GM12878 (cell line): ENCODE results near the gene SLC6A3. TPM values are rescaled to one million over a fixed set of nuclear protein-coding genes. Genes with fewer than 3 reads are reported as not detected.

Experiments
- ATAC-seq: fragments of 200-7000 bp; cut with Tn5 transposase; 3 replicates; pipeline ENCODE4 v1.9.1; 2020; ENCODE audit warnings: mild to moderate bottlenecking, moderate library complexity
- BruUV-seq: library from RNA; stranded (reverse); fragments of 400-500 nt; replicated peaks from 2 replicates; lab custom pipeline; 2021; lab: Mats Ljungman, UMichigan
- CTCF ChIA-PET: fragments of 300-600 bp; sonication (Branson Sonifier 250); formaldehyde crosslinking; extraction: SDS; loops from one replicate; lab custom pipeline; 2021; ENCODE audit warnings: inconsistent platforms; lab: Yijun Ruan, JAX
- POLR2A ChIA-PET: fragments of 350-600 bp; formaldehyde crosslinking; extraction: SDS; loops from one replicate; lab custom pipeline; 2021; ENCODE audit warnings: inconsistent platforms; lab: Charles Lee
- RAD21 ChIA-PET: fragments of 300-600 bp; sonication (Branson Sonifier 250); formaldehyde crosslinking; loops from one replicate; lab custom pipeline; 2023; ENCODE audit warnings: antibody characterized with exemption; ENCODE audit not compliant: unreplicated experiment; lab: Charles Lee
- SMC1A ChIA-PET: fragments of 300-600 bp; sonication (Branson Sonifier 250); formaldehyde crosslinking; loops from one replicate; lab custom pipeline; 2023; ENCODE audit not compliant: unreplicated experiment, uncharacterized antibody; lab: Charles Lee
- DNase-seq: peaks from one replicate; pipeline ENCODE4 v3.0.0-alpha.2; 2011; ENCODE audit warnings: low read depth, low spot score
- FAIRE-seq: peaks from 3 replicates; lab custom pipeline; 2011; peaks lifted over from hg19 to GRCh38; lab: Jason Lieb, UNC
- H2AFZ ChIP-seq: 2 replicates; pipeline ENCODE4 v1.6.0; 2011; ENCODE audit warnings: low read depth, low read length, control low read depth; ENCODE audit not compliant: control insufficient read depth
- H3K27ac ChIP-seq: 2 replicates; pipeline ENCODE4 v1.5.1; 2011; ENCODE audit warnings: control low read depth; ENCODE audit not compliant: control insufficient read depth, insufficient read depth
- H3K27me3 ChIP-seq, 2 experiments: replicated peaks in 1 of 2; 2 replicates each; pipeline versions ENCODE4 v1.6.0 to v1.6.1; 2011; ENCODE audit warnings: low read length in 1 of 2; ENCODE audit not compliant: control insufficient read depth in 2 of 2, insufficient read depth in 2 of 2
- H3K36me3 ChIP-seq, 2 experiments: 2 replicates each; pipeline ENCODE4 v1.5.1; 2011; ENCODE audit warnings: low read length in 1 of 2; ENCODE audit not compliant: control insufficient read depth in 2 of 2, insufficient read depth in 2 of 2
- H3K4me1 ChIP-seq: 2 replicates; pipeline ENCODE4 v1.6.1; 2011; ENCODE audit warnings: mild to moderate bottlenecking, low read length, moderate library complexity, mixed read lengths; ENCODE audit not compliant: control insufficient read depth, insufficient read depth
- H3K4me2 ChIP-seq: 2 replicates; pipeline ENCODE4 v1.6.0; 2011; ENCODE audit warnings: control low read depth; ENCODE audit not compliant: control insufficient read depth, insufficient read depth
- H3K4me3 ChIP-seq: fragments of 200-600 bp; sonication (generic); 2 replicates; pipeline ENCODE4 v1.5.1; 2016
- H3K79me2 ChIP-seq: 2 replicates; pipeline ENCODE4 v1.6.0; 2011; ENCODE audit warnings: low read length; ENCODE audit not compliant: control insufficient read depth, insufficient read depth
- H3K9ac ChIP-seq: 2 replicates; pipeline ENCODE4 v1.8.0; 2011; ENCODE audit warnings: low read length, control low read depth, mixed read lengths; ENCODE audit not compliant: control insufficient read depth, insufficient read depth
- H3K9me3 ChIP-seq: replicated peaks from 3 replicates; pipeline ENCODE4 v1.5.1; 2011; ENCODE audit warnings: mild to moderate bottlenecking, low read length; ENCODE audit not compliant: control insufficient read depth, insufficient read depth
- H4K20me1 ChIP-seq: 2 replicates; pipeline ENCODE4 v1.6.0; 2011; ENCODE audit not compliant: control insufficient read depth, insufficient read depth
- BHLHE40 ChIP-seq, 2 experiments: fragments of 450-650 bp in 1 of 2; IDR thresholded peaks; 2 replicates each; pipeline ENCODE4 v1.6.1; 2011 to 2017; ENCODE audit warnings: low read depth in 2 of 2, borderline replicate concordance in 1 of 2, improper control_type of control experiment in 1 of 2, low read length in 1 of 2, mild to moderate bottlenecking in 1 of 2
- EZH2 ChIP-seq: IDR thresholded peaks from 2 replicates; pipeline ENCODE4 v1.6.1; 2012; ENCODE audit warnings: low read depth, mild to moderate bottlenecking, control low read depth, inconsistent platforms, low read length, borderline replicate concordance; ENCODE audit not compliant: control insufficient read depth
- GABPA ChIP-seq: IDR thresholded peaks from 2 replicates; pipeline ENCODE4 v1.6.1; 2014; ENCODE audit warnings: antibody characterized with exemption, low read depth, mild to moderate bottlenecking, inconsistent platforms
- NFIC ChIP-seq: IDR thresholded peaks from 2 replicates; pipeline ENCODE4 v1.6.1; 2012; ENCODE audit warnings: low read depth, mild to moderate bottlenecking, inconsistent platforms, low read length, moderate library complexity
- NFYB ChIP-seq: IDR thresholded peaks from 2 replicates; pipeline ENCODE4 v1.6.1; 2011; ENCODE audit warnings: low read depth, mild to moderate bottlenecking, low read length, improper control_type of control experiment, moderate library complexity; ENCODE audit not compliant: insufficient read depth
- PKNOX1 ChIP-seq: fragments of 450-650 bp; IDR thresholded peaks from 2 replicates; pipeline ENCODE4 v1.6.1; 2016; ENCODE audit warnings: mild to moderate bottlenecking
- SMC3 ChIP-seq: IDR thresholded peaks from 2 replicates; pipeline ENCODE4 v1.6.1; 2011; ENCODE audit warnings: low read length, improper control_type of control experiment, borderline replicate concordance
- STAT1 ChIP-seq: fragments of 450-650 bp; conservative IDR thresholded peaks from 2 replicates; pipeline ENCODE4 v1.6.1; 2014; ENCODE audit warnings: antibody characterized with exemption, mild to moderate bottlenecking
- WGBS: methylation state at CpG from one replicate; pipeline ENCODE4 v1.1.6; 2016; ENCODE audit warnings: low lambda C conversion rate; ENCODE audit not compliant: insufficient replicate concordance, insufficient coverage; ENCODE audit errors: missing lambda C conversion rate; 5-methylcytosine and 5-hydroxymethylcytosine counted together
- in situ Hi-C: fragments of 300-500 bp; cut with MboI; formaldehyde crosslinking; loops from 9 replicates; pipeline ENCODE4 v1.14.3; 2018; ENCODE audit warnings: mixed read lengths
- intact Hi-C: fragments of 100-400 bp; cut with micrococcal nuclease; formaldehyde crosslinking; loops from one replicate; pipeline ENCODE4 v1.14.2; 2022; ENCODE audit not compliant: unreplicated experiment
- polyA plus RNA-seq, 11 experiments: library from polyadenylated mRNA; depleted of rRNA in 4 of 11; unstranded in 6 of 11; stranded (reverse) in 5 of 11; fragments of >200 nt; fragmentation: Nextera tagmentation in 4 of 11; fragmentation: Illumina TruSeq in 1 of 11; extraction: Ambion mirVana in 4 of 11; extraction: Trizol in 1 of 11; gene quantifications; 1 replicate in 1 of 11; 2 replicates in 10 of 11; pipeline versions ENCODE4 v1.2.1 to v1.2.3, GENCODE V29; 2011 to 2016; ENCODE audit warnings: inconsistent platforms in 2 of 11, missing spikeins in 2 of 11, low read depth in 1 of 11
- total RNA-seq, 4 experiments: library from RNA; depleted of rRNA in 3 of 4; stranded (reverse); fragments of >200 nt in 3 of 4; fragmentation: Illumina TruSeq in 1 of 4; extraction: Trizol in 1 of 4; gene quantifications; 2 replicates each; pipeline versions ENCODE4 v1.2.1 to v1.2.3, GENCODE V29; 2013 to 2021

SLC6A3 gene
- total and polyA plus RNA-seq, 10 of the 15 experiments (the other 5 are each of a cell fraction or from before 2014, with no cell fraction given), result 0.01 TPM; not detected in 9

- ChIA-PET POLR2A (no interaction called here), RAD21 (no interaction called here), SMC1A (no interaction called here), CTCF (no interaction called here)
- no peak for FAIRE-seq
- Histone ChIP-seq H3K27ac (no peak overlapping the region), H3K4me3 (no peak overlapping the region), H3K36me3 (no peaks in the 10 kb centered on the region), H2AFZ (no peak overlapping the region), H4K20me1 (no peaks in the 10 kb centered on the region), H3K4me2 (no peak overlapping the region), H3K9me3 (peaks cover 2% of the 10 kb centered on the region), H3K27me3 (no peaks in the 10 kb centered on the region), H3K4me1 (no peaks in the 10 kb centered on the region), H3K9ac (no peak overlapping the region), H3K79me2 (no peaks in the 10 kb centered on the region)
- BruUV-seq, result no TSS peak
- intact Hi-C loops (no loop called here), in situ Hi-C loops (no loop called here)
- no peak for DNase-seq
- no peak for ATAC-seq
- 86% methylated on average over 5 of the region's 5 CpGs for WGBS
- TF ChIP-seq STAT1 (no peak), NFYB (no peak), PKNOX1 (no peak), BHLHE40 (IDR thresholded peaks at IDR 0.05; ENCODE audit: borderline replicate concordance in 1 of 2, low read depth in 2 of 2, low read length in 1 of 2) (no peak), EZH2 (no peak), NFIC (no peak), SMC3 (no peak), GABPA (no peak)
These were observed 15.7 kb downstream of the SLC6A3 start for GRCh38 chr5:1429496-1429895.
